ENCODE results near the gene TTC33. TPM values are rescaled to one million over a fixed set of nuclear protein-coding genes. Genes with fewer than 3 reads are reported as not detected.

Gene TTC33
- total RNA-seq, 1 experiment from 2014 or later = 30.2 TPM

GRCh38 chr5:40540301-40540700, 215.5 kb downstream of the TTC33 start:
- no peaks in the 10 kb centered on the region for H3K36me3 ChIP-seq (ENCODE audit: low read depth)
- no peaks in the 10 kb centered on the region; the same call in 1 of the 2 replicates for H3K9me3 ChIP-seq (ENCODE audit: insufficient read depth, low read depth)
- intact Hi-C loops (cut with micrococcal nuclease; ENCODE audit: unreplicated experiment) = no loop called here
- no peak for TF ChIP-seq CTCF (conservative IDR thresholded peaks at IDR 0.05)
- TF ChIP-seq EZH2 (IDR thresholded peaks at IDR 0.05; ENCODE audit: low read depth) = no peak
- no peak overlapping the region for H3K4me3 ChIP-seq
- no peak overlapping the region for H3K27ac ChIP-seq
- ChIA-PET CTCF (no interaction called here), POLR2A (ENCODE audit: unreplicated experiment) (no interaction called here)
- H3K4me2 ChIP-seq = no peak overlapping the region
- no peak overlapping the region for H2AFZ ChIP-seq
- H3K4me1 ChIP-seq (replicated peaks; ENCODE audit: insufficient read depth) = no peaks in the 10 kb centered on the region
- no peaks in the 10 kb centered on the region for H3K79me2 ChIP-seq (ENCODE audit: low read depth)
- H3F3A ChIP-seq (ENCODE audit: insufficient read depth, low read depth) = no peaks in the 10 kb centered on the region
- no peaks in the 10 kb centered on the region for H4K20me1 ChIP-seq (ENCODE audit: insufficient read depth)
- H3K9me2 ChIP-seq (ENCODE audit: insufficient read depth) = no peaks in the 10 kb centered on the region
- no peaks in the 10 kb centered on the region for H3K27me3 ChIP-seq (ENCODE audit: insufficient read depth, low read depth)
- DNase-seq = no peak
- BruUV-seq (replicated peaks) = no TSS peak

DNA sequence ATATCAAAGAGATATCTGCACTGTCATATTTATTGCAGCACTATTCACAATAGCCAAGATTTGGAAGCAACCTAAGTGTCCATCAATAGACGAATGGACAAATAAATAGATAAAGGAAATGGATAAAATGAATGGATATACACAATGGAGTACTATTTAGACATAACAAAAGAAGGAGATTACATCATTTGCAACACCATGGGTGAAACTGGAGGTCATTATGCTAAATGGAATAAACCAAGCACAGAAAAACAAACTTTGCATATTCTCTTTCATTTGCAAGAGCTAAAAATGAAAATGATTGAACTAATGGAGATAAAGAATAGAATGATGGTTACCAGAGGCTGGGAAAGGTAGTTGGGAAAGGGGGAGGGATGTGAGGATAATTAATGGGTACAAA, 231.1 kb downstream of the TTC33 start:
- H3K9me3 ChIP-seq (ENCODE audit: insufficient read depth, low read depth) = peaks cover 11% of the 10 kb centered on the region
- H3K4me2 ChIP-seq = no peak overlapping the region
- ChIA-PET CTCF (no interaction called here), POLR2A (ENCODE audit: unreplicated experiment) (interaction anchor here (0.6 kb wide), 1 partner anchor 150 kb away, joined by 3 read pairs; no protein-coding TSS in a partner anchor)
- BruUV-seq (replicated peaks) = no TSS peak
- H3K9me2 ChIP-seq (ENCODE audit: insufficient read depth) = no peaks in the 10 kb centered on the region
- peaks cover 10% of the 10 kb centered on the region for H3K4me1 ChIP-seq (replicated peaks; ENCODE audit: insufficient read depth)
- DNase-seq = no peak
- no peak overlapping the region for H2AFZ ChIP-seq
- H3K79me2 ChIP-seq (ENCODE audit: low read depth) = no peaks in the 10 kb centered on the region
- H3K36me3 ChIP-seq (ENCODE audit: low read depth) = no peaks in the 10 kb centered on the region
- no peaks in the 10 kb centered on the region for H4K20me1 ChIP-seq (ENCODE audit: insufficient read depth)
- peaks cover 5% of the 10 kb centered on the region; the same call in 1 of the 2 replicates for H3F3A ChIP-seq (ENCODE audit: insufficient read depth, low read depth)
- intact Hi-C loops (cut with micrococcal nuclease; ENCODE audit: unreplicated experiment) = no loop called here
- TF ChIP-seq CTCF (conservative IDR thresholded peaks at IDR 0.05) = no peak
- no peak for TF ChIP-seq EZH2 (IDR thresholded peaks at IDR 0.05; ENCODE audit: low read depth)
- H3K27ac ChIP-seq = no peak overlapping the region
- H3K27me3 ChIP-seq (ENCODE audit: insufficient read depth, low read depth) = no peaks in the 10 kb centered on the region
- H3K4me3 ChIP-seq = no peak overlapping the region

DNA sequence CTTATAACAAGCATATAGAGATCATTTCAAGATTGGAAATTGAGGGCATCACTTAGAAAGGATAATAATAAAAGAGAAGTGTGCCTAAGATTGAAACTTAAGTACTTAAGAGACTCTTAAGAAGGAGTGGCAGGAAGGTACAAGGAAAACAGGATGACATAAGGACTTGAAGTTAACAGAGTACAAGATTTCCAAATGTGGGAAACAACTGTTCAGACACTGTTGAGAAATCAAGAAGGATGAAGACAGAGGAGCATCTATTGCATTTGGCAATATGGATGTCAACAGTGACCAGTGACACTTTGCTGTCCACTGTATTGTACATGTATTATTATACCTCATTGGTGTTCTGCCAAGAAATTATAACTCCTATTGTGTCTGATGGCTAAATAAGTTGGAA, 233.8 kb downstream of the TTC33 start:
- DNase-seq = no peak
- Histone ChIP-seq H3K9me3 (ENCODE audit: insufficient read depth, low read depth) (peaks cover 11% of the 10 kb centered on the region), H3F3A (ENCODE audit: insufficient read depth, low read depth) (peaks cover 19% of the 10 kb centered on the region), H3K27me3 (ENCODE audit: insufficient read depth, low read depth) (no peaks in the 10 kb centered on the region), H4K20me1 (ENCODE audit: insufficient read depth) (no peaks in the 10 kb centered on the region), H3K4me1 (replicated peaks; ENCODE audit: insufficient read depth) (peaks cover 33% of the 10 kb centered on the region), H3K4me3 (no peak overlapping the region), H3K79me2 (ENCODE audit: low read depth) (no peaks in the 10 kb centered on the region), H3K27ac (no peak overlapping the region), H2AFZ (no peak overlapping the region), H3K4me2 (no peak overlapping the region), H3K36me3 (ENCODE audit: low read depth) (no peaks in the 10 kb centered on the region), H3K9me2 (ENCODE audit: insufficient read depth) (no peaks in the 10 kb centered on the region)
- no TSS peak for BruUV-seq (replicated peaks)
- intact Hi-C loops (cut with micrococcal nuclease; ENCODE audit: unreplicated experiment) = no loop called here
- no peak for TF ChIP-seq CTCF (conservative IDR thresholded peaks at IDR 0.05)
- TF ChIP-seq EZH2 (IDR thresholded peaks at IDR 0.05; ENCODE audit: low read depth) = no peak
- CTCF ChIA-PET = no interaction called here
- POLR2A ChIA-PET (ENCODE audit: unreplicated experiment) = no interaction called here
